CD4-positive, alpha-beta T cell (primary cell): ENCODE data around the gene CASP3. TPM values are rescaled to one million over a fixed set of nuclear protein-coding genes. Genes with fewer than 3 reads are reported as not detected.

Source experiments
- ATAC-seq: fragments of 200-7000 bp; cut with Tn5 transposase; one replicate; pipeline ENCODE4 v1.10.0; 2022; ENCODE audit warnings: mild to moderate bottlenecking; ENCODE audit not compliant: poor library complexity
- CTCF ChIA-PET: fragments of 350-600 bp; sonication (Branson Sonifier 250); formaldehyde crosslinking; loops from one replicate; lab custom pipeline; 2021; ENCODE audit warnings: antibody characterized with exemption, inconsistent platforms; lab: Charles Lee
- POLR2A ChIA-PET: fragments of 350-600 bp; sonication (Branson Sonifier 250); formaldehyde crosslinking; loops from one replicate; lab custom pipeline; 2021; ENCODE audit warnings: antibody characterized with exemption, inconsistent platforms; lab: Charles Lee
- DNase-seq, 14 experiments: peaks; one replicate each; pipeline ENCODE4 v3.0.0-alpha.2; 2013 to 2020; ENCODE audit warnings: mixed read lengths in 2 of 14
- H3K27ac ChIP-seq, 2 donors: one replicate each; pipeline versions ENCODE4 v1.5.1 to v1.7.0; 2013; ENCODE audit warnings: low read length in 2 of 2, low read depth in 1 of 2, mild to moderate bottlenecking in 1 of 2
- H3K27me3 ChIP-seq, 2 experiments: 1 replicate in 1 of 2; 2 replicates in 1 of 2; pipeline versions ENCODE4 v1.6.1 to v1.7.0; 2013; ENCODE audit warnings: low read length in 2 of 2, control low read depth in 1 of 2, mild to moderate bottlenecking in 1 of 2, moderate library complexity in 1 of 2; ENCODE audit not compliant: insufficient read depth in 2 of 2, control insufficient read depth in 1 of 2
- H3K36me3 ChIP-seq: one replicate; pipeline ENCODE4 v1.6.1; 2013; ENCODE audit warnings: low read length, control low read depth; ENCODE audit not compliant: insufficient read depth
- H3K4me1 ChIP-seq: one replicate; pipeline ENCODE4 v1.6.1; 2013; ENCODE audit warnings: low read length, control low read depth; ENCODE audit not compliant: insufficient read depth
- H3K4me3 ChIP-seq: one replicate; pipeline ENCODE4 v1.5.1; 2013; ENCODE audit warnings: mild to moderate bottlenecking, low read length, moderate library complexity
- H3K9me3 ChIP-seq, 2 experiments: 1 replicate in 1 of 2; 2 replicates in 1 of 2; pipeline versions ENCODE4 v1.6.1 to v1.7.0; 2013; ENCODE audit warnings: low read length in 2 of 2, mild to moderate bottlenecking in 2 of 2, control low read depth in 1 of 2, moderate library complexity in 1 of 2; ENCODE audit not compliant: control insufficient read depth in 1 of 2, insufficient read depth in 1 of 2
- H3K27ac Mint-ChIP-seq: one replicate; pipeline ENCODE4 v1.8.0; 2020; ENCODE audit warnings: mixed read lengths
- H3K27me3 Mint-ChIP-seq: one replicate; pipeline ENCODE4 v1.8.0; 2021; ENCODE audit warnings: mixed read lengths
- H3K36me3 Mint-ChIP-seq: one replicate; pipeline ENCODE4 v1.8.0; 2021; ENCODE audit warnings: low read depth, mixed read lengths
- H3K4me1 Mint-ChIP-seq: one replicate; pipeline ENCODE4 v1.8.0; 2021; ENCODE audit warnings: low read depth, mixed read lengths
- H3K4me3 Mint-ChIP-seq: one replicate; pipeline ENCODE4 v1.8.0; 2020; ENCODE audit warnings: mild to moderate bottlenecking, mixed read lengths
- H3K9me3 Mint-ChIP-seq: one replicate; pipeline ENCODE4 v1.8.0; 2020; ENCODE audit warnings: mixed read lengths
- intact Hi-C, 2 experiments: fragments of 100-400 bp; cut with DNase I in 1 of 2; cut with micrococcal nuclease in 1 of 2; formaldehyde crosslinking; loops; one replicate each; pipeline versions ENCODE4 v1.15.1 to v1.9.0; 2023 to 2025; cut with DNase I, micrococcal nuclease
- total RNA-seq, 174 experiments: library from RNA in 2 of 174; stranded (reverse) in 2 of 174; gene quantifications; one replicate each; pipeline ENCODE4 v1.2.3 and lab custom pipeline; 2021 to 2026
- TF ChIP-seq, protein P1 (sequence below): fragments of 200-600 bp; IDR thresholded peaks from one replicate; pipeline ENCODE4 v1.8.0; 2022; ENCODE audit warnings: antibody characterized with exemption, mild to moderate bottlenecking

CASP3 gene
- total RNA-seq, 2 experiments from 2014 or later, result 11.9 to 12.2 TPM

GRCh38 chr4:184644553-184645307 lies 4.5 kb downstream of the CASP3 start:
- Histone ChIP-seq H3K9me3 (no peaks in the 10 kb centered on the region), H3K36me3 (peaks cover 31% of the 10 kb centered on the region), H3K27ac (no peak overlapping the region), H3K4me1 (peaks cover 41% of the 10 kb centered on the region), H3K4me3 (no peak overlapping the region), H3K27me3 (no peaks in the 10 kb centered on the region)
- peaks cover 75% of the 10 kb centered on the region for H3K4me1 Mint-ChIP-seq
- peaks cover 70% of the 10 kb centered on the region for H3K36me3 Mint-ChIP-seq
- H3K27me3 Mint-ChIP-seq, result no peaks in the 10 kb centered on the region
- intact Hi-C loops, result loop anchor here (5.0 to 10.0 kb wide), 8 partner anchors 90 to 1137 kb away; partner anchors contain the start of genes ACSL1 (in 1 of the 2), CCDC110 (in 1 of the 2), CENPU (in 1 of the 2) and CFAP97 (in 1 of the 2)
- H3K27ac Mint-ChIP-seq, result peak overlapping the region; percentile 50
- TF ChIP-seq, protein P1, sequence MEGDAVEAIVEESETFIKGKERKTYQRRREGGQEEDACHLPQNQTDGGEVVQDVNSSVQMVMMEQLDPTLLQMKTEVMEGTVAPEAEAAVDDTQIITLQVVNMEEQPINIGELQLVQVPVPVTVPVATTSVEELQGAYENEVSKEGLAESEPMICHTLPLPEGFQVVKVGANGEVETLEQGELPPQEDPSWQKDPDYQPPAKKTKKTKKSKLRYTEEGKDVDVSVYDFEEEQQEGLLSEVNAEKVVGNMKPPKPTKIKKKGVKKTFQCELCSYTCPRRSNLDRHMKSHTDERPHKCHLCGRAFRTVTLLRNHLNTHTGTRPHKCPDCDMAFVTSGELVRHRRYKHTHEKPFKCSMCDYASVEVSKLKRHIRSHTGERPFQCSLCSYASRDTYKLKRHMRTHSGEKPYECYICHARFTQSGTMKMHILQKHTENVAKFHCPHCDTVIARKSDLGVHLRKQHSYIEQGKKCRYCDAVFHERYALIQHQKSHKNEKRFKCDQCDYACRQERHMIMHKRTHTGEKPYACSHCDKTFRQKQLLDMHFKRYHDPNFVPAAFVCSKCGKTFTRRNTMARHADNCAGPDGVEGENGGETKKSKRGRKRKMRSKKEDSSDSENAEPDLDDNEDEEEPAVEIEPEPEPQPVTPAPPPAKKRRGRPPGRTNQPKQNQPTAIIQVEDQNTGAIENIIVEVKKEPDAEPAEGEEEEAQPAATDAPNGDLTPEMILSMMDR, result no peak
- CTCF ChIA-PET, result interaction anchor here (1.2 to 1.4 kb wide), 2 partner anchors 10 to 381 kb away, joined by 3 read pairs; no protein-coding TSS in a partner anchor
- POLR2A ChIA-PET, result no interaction called here
- peak overlapping the region; percentile 27 for H3K4me3 Mint-ChIP-seq
- H3K9me3 Mint-ChIP-seq, result no peaks in the 10 kb centered on the region
- ATAC-seq (no peak), DNase-seq (no peak)

DNA sequence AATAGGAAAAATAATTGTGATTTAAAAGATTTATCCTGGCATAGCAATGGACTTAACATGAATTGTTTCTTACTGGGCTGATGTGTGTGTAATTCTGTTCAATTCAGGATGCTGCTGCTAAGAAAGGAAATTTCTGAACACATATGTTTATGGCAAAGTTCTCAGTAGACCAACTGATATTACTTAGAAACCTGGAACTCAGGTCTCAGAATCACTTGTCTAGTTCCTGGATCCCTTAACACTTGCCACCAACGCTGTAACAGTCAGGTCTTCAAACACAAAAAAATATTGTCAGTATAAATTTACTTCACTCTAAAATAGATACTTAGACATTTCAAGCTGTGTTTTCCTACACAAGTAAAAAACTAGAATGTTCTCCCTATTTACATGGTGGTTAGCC lies 5.5 kb downstream of the CASP3 start:
- Mint-ChIP-seq H3K27ac (no peak overlapping the region), H3K27me3 (no peaks in the 10 kb centered on the region), H3K4me3 (peak overlapping the region; percentile 11), H3K36me3 (peaks cover 80% of the 10 kb centered on the region), H3K9me3 (no peaks in the 10 kb centered on the region), H3K4me1 (peaks cover 82% of the 10 kb centered on the region)
- peaks cover 42% of the 10 kb centered on the region for H3K4me1 ChIP-seq
- ATAC-seq (no peak), DNase-seq (no peak)
- H3K27me3 ChIP-seq, result no peaks in the 10 kb centered on the region
- TF ChIP-seq, protein P1, result no peak
- ChIA-PET POLR2A (no interaction called here), CTCF (interaction anchor here (1.2 to 1.4 kb wide), 2 partner anchors 9 to 380 kb away, joined by 3 read pairs; no protein-coding TSS in a partner anchor)
- no peaks in the 10 kb centered on the region for H3K9me3 ChIP-seq
- intact Hi-C loops, result loop anchor here (10.0 kb wide), 3 partner anchors 91 to 501 kb away; partner anchors contain the start of genes ACSL1 (in 1 of the 2), CENPU (in 1 of the 2) and SLC25A4 (in 1 of the 2)
- H3K36me3 ChIP-seq, result peaks cover 36% of the 10 kb centered on the region
- H3K27ac ChIP-seq, result no peak overlapping the region
- H3K4me3 ChIP-seq, result no peak overlapping the region

DNA sequence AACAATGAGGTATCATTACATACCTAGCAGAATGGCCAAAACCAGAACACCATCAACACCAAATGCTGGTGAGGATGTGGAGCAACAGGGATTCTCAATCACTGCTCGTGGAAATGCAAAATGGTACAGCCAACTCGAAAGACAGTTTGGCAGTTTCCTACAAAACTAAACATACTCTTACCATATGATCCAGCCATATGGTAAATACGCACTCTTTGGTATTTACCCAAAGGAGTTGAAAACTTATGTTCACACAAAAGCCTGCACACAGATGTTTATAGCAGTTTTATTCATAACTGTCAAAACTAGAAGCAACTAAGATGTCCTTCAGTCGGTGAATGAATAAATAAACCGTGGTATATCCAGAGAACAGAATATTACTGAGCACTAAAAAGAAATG lies 7.8 kb downstream of the CASP3 start:
- Mint-ChIP-seq H3K27ac (peak overlapping the region; percentile 17), H3K36me3 (peaks cover 81% of the 10 kb centered on the region), H3K4me1 (peaks cover 65% of the 10 kb centered on the region), H3K27me3 (no peaks in the 10 kb centered on the region), H3K4me3 (peak overlapping the region; percentile 62), H3K9me3 (no peaks in the 10 kb centered on the region)
- no peak overlapping the region for H3K4me3 ChIP-seq
- CTCF ChIA-PET, result no interaction called here
- no peaks in the 10 kb centered on the region for H3K27me3 ChIP-seq
- no peak overlapping the region for H3K27ac ChIP-seq
- H3K4me1 ChIP-seq, result peaks cover 26% of the 10 kb centered on the region
- H3K9me3 ChIP-seq, result no peaks in the 10 kb centered on the region
- intact Hi-C loops, result loop anchor here (10.0 kb wide), 3 partner anchors 93 to 503 kb away; partner anchors contain the start of genes ACSL1 (in 1 of the 2), CENPU (in 1 of the 2) and SLC25A4 (in 1 of the 2)
- no peak for ATAC-seq
- POLR2A ChIA-PET, result no interaction called here
- peaks cover 49% of the 10 kb centered on the region for H3K36me3 ChIP-seq
- no peak for DNase-seq
- TF ChIP-seq, protein P1, result no peak
